ENCODE data around the gene VPS54. TPM values are rescaled to one million over a fixed set of nuclear protein-coding genes. Genes with fewer than 3 reads are reported as not detected.

The VPS54 gene
- total and polyA plus RNA-seq, 4 donors = 12.5 to 49.3 (median 15.7) TPM

DNA sequence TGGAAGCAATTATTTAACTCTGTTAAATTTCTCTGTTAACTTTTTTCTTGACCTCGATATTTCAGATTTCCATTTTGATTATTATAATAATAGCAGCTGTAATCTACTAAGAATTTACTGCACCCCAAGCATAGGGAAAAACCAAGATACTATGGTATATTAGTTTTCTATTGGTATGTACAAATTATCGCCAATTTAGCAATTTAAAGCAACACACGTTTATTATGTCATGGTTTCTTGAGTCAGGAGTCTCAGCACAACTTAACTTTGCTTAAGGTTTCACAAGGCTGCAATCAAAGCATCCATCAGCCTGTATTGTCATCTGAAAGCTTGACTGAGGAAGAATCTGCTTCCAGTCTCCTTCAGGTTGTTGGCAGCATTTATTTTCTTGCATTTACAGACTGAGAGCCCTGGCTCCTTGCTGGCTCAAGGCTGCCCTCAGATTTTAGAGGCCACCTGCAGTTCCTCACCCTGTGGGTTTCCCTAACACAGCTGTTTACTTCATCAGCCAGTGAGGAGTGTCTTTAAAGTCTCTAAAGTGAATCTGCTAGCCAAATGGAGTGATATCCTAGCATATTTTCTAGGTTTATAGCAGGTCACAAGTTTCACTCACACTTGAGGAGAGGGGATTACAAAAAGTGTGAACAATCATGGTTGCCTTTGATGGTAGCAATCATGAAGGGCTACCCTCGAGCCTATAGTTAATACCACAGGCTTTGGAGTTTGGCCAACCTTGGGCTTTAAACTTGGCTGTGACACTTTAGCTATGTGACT lies 4.4 kb upstream of the VPS54 start:
- 88 to 89% methylated on average over 4 of the region's 4 CpGs for WGBS, 2 donors
- Histone ChIP-seq H3K27me3 (ENCODE audit: control insufficient read depth in 3 of 3, insufficient read depth in 3 of 3, low read length in 2 of 3) (no peaks in the 10 kb centered on the region), H3K9ac (ENCODE audit: insufficient read depth in 1 of 2, low read length in 2 of 2) (no peak overlapping the region), H3K4me1 (ENCODE audit: control insufficient read depth in 5 of 5, insufficient read depth in 5 of 5, low read length in 5 of 5) (peaks cover 0 to 12% (median 5%) of the 10 kb centered on the region in 5 donors), H3K9me3 (ENCODE audit: control insufficient read depth in 4 of 4, insufficient read depth in 3 of 4, low read length in 3 of 4) (no peaks in the 10 kb centered on the region), H3K36me3 (ENCODE audit: control insufficient read depth in 4 of 4, insufficient read depth in 4 of 4, low read length in 4 of 4) (no peaks in the 10 kb centered on the region), H3K27ac (ENCODE audit: low read depth in 1 of 2, low read length in 1 of 2) (no peak overlapping the region), H3K4me3 (no peak overlapping the region)
- TF ChIP-seq, protein P1, sequence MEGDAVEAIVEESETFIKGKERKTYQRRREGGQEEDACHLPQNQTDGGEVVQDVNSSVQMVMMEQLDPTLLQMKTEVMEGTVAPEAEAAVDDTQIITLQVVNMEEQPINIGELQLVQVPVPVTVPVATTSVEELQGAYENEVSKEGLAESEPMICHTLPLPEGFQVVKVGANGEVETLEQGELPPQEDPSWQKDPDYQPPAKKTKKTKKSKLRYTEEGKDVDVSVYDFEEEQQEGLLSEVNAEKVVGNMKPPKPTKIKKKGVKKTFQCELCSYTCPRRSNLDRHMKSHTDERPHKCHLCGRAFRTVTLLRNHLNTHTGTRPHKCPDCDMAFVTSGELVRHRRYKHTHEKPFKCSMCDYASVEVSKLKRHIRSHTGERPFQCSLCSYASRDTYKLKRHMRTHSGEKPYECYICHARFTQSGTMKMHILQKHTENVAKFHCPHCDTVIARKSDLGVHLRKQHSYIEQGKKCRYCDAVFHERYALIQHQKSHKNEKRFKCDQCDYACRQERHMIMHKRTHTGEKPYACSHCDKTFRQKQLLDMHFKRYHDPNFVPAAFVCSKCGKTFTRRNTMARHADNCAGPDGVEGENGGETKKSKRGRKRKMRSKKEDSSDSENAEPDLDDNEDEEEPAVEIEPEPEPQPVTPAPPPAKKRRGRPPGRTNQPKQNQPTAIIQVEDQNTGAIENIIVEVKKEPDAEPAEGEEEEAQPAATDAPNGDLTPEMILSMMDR (IDR thresholded peaks at IDR 0.05; ENCODE audit: control extremely low read depth, extremely low read depth) = no peak
- ATAC-seq (ENCODE audit: insufficient read depth, low FRiP score) (no peak), DNase-seq (no peak)

DNA sequence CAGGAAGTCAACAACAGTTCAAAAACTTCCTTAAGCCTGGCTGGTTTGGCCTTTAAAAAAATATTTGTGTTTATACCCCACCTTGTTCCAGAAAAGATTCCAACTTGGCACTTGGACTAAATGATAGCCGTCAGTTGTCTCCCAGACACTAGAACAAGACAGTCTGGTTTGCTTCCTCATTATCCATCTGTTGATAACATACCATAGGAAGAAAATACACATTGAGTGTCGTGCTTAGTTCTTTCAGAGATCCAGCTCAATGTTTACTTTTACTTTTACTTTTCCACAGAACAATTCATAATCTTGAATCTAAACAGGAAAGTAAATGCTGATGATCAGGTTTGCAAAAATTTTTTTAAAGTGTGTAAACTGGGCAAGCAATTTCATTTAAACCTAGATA lies 2.4 kb upstream of the VPS54 start:
- H3K27ac ChIP-seq (ENCODE audit: low read depth in 1 of 2, low read length in 1 of 2) = no peak overlapping the region
- no peaks in the 10 kb centered on the region for H3K36me3 ChIP-seq (ENCODE audit: control insufficient read depth in 4 of 4, insufficient read depth in 4 of 4, low read length in 4 of 4)
- WGBS, 2 donors = 17% methylated on average over 2 of the region's 2 CpGs
- ATAC-seq (ENCODE audit: insufficient read depth, low FRiP score) = no peak
- H3K9me3 ChIP-seq (ENCODE audit: control insufficient read depth in 4 of 4, insufficient read depth in 3 of 4, low read length in 3 of 4) = no peaks in the 10 kb centered on the region
- peak in 2 of 3 donors; percentile 26 to 47 for DNase-seq
- H3K27me3 ChIP-seq (ENCODE audit: control insufficient read depth in 3 of 3, insufficient read depth in 3 of 3, low read length in 2 of 3) = no peaks in the 10 kb centered on the region
- peaks cover 1 to 20% (median 7%) of the 10 kb centered on the region in 5 donors for H3K4me1 ChIP-seq (ENCODE audit: control insufficient read depth in 5 of 5, insufficient read depth in 5 of 5, low read length in 5 of 5)
- TF ChIP-seq, protein P1 (IDR thresholded peaks at IDR 0.05; ENCODE audit: control extremely low read depth, extremely low read depth) = no peak
- H3K4me3 ChIP-seq = no peak overlapping the region
- peak overlapping the region in 1 of 2 donors; percentile 82 for H3K9ac ChIP-seq (ENCODE audit: insufficient read depth in 1 of 2, low read length in 2 of 2)

DNA sequence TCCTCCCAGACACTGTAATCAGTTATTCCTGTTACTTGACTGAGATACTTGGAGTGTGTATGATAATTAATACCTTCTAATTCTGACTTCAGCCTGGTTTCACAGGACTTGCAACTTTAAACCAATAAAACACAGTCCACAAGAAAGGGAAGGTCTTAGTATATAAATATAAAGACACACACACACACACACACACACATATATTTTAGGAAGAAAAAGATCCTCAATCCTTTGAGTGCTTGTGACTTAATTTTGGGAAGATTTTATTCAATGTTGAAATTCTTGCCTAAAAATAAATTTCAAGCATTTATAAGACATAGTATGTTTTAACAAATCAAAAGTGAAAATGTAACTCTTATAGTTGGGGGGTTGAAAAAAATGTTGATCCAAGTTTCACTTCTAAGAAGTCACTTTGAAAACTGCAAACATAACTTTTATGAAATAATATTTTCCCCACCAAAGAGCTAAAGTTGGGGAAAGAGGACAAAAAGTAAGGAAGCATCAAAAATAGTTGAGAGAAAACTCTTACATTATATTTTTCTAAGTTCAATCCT lies 824 bp upstream of the VPS54 start:
- Histone ChIP-seq H3K27me3 (ENCODE audit: control insufficient read depth in 3 of 3, insufficient read depth in 3 of 3, low read length in 2 of 3) (no peaks in the 10 kb centered on the region), H3K4me1 (ENCODE audit: control insufficient read depth in 5 of 5, insufficient read depth in 5 of 5, low read length in 5 of 5) (peaks cover 2 to 24% (median 10%) of the 10 kb centered on the region in 5 donors), H3K27ac (ENCODE audit: low read depth in 1 of 2, low read length in 1 of 2) (peak overlapping the region; percentile 94 to 99), H3K9ac (ENCODE audit: insufficient read depth in 1 of 2, low read length in 2 of 2) (peak overlapping the region in 1 of 2 donors; percentile 83), H3K9me3 (ENCODE audit: control insufficient read depth in 4 of 4, insufficient read depth in 3 of 4, low read length in 3 of 4) (no peaks in the 10 kb centered on the region), H3K36me3 (ENCODE audit: control insufficient read depth in 4 of 4, insufficient read depth in 4 of 4, low read length in 4 of 4) (no peaks in the 10 kb centered on the region), H3K4me3 (no peak overlapping the region)
- DNase-seq (no peak), ATAC-seq (ENCODE audit: insufficient read depth, low FRiP score) (no peak)
- TF ChIP-seq, protein P1 (IDR thresholded peaks at IDR 0.05; ENCODE audit: control extremely low read depth, extremely low read depth) = no peak

Data from lung (tissue), 12 donors.